Endothelial cell of coronary artery (primary cell): ENCODE results near the gene CTNND1. TPM values are rescaled to one million over a fixed set of nuclear protein-coding genes. Genes with fewer than 3 reads are reported as not detected.

ENCODE experiments used
- total RNA-seq: library from RNA; depleted of rRNA; stranded (reverse); fragments of >200 nt; gene quantifications from 2 replicates; pipeline ENCODE4 v1.2.3, GENCODE V29; 2014

CTNND1 gene
- total RNA-seq: 184 and 247 TPM in 2 replicates

GRCh38 chr11:57761301-57762234 is at the start of gene CTNND1:
TSS of gene CTNND1 (plus strand) at chr11:57761802. CDS start at chr11:57791479, 29,677 bp downstream.

DNA sequence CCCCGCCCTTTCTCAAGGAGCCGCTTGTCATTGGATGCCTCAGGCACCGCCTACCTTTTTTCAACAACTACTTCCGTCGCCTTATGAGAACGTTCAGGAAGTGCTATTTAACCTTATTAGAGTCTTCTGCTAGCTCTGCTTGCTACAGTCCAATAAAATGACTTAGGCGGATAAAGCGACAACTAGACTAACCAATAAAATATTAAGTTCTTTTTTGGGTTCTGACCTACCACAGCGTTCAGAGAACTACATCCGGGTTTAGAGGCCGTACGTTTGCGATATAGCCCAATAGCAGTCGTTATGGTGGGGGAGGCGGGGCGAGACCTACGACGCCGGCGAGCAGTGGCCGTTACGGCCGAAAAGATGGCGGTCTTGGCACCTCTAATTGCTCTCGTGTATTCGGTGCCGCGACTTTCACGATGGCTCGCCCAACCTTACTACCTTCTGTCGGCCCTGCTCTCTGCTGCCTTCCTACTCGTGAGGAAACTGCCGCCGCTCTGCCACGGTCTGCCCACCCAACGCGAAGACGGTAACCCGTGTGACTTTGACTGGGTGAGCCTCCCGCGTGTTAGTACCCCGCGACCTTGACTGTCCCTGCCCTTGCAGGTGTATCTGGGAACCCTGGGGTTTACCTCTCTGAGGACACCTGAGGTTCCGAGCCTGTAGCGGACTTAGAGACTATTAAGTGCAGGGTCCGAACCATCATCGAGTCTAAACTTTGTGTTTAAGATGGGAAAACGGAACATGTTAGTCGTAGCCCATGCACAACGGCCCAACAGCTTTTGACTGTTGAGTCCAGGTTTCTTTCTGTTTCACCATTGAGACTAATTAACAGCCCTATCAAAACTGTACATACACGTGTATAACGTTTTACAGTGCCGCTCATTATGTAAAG is 49.1 kb upstream of the CTNND1 start, which contains the start of gene TMX2:
Gene TMX2, plus strand, starts transcription at position 338 of the 895 bp plus-strand sequence. Its CDS starts 26 bp downstream, at position 364.

DNA sequence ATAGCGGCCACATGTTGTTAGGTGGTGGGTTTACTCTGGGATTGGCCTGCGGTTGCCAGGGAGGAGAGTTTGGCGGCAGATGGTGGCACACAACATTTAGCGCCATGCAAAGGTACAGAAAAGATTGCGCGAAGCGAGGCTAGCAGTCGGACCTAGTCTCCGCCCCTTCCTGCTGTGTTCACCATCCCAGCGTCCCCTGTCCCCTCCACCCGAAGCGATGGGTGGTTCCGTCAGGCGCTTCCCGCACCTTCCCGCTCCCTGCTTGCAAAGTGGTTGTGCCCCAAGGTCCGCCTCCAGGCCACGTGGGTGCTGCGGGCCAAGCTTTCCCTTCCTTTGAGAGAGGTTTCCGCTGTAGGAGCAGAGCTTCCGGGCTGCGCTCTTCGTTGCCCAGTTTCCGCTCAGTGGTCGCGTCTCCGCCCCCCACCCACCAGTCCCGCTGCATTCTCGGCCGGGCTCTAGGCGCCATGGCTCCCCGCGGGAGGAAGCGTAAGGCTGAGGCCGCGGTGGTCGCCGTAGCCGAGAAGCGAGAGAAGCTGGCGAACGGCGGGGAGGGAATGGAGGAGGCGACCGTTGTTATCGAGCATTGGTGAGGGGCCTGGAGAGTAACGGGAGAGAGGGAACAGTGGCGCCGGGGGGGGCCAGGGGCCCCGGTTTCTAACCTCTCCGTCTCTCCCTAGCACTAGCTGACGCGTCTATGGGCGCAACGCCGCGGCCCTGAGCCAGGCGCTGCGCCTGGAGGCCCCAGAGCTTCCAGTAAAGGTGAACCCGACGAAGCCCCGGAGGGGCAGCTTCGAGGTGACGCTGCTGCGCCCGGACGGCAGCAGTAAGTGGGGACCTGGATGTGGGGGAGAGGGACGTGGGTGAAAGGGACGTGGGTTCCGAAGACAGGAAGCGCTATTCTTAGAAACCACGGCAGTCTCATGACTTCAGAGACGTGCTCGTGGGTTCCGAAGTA is 20.2 kb upstream of the CTNND1 start, which contains the start of gene SELENOH:
Gene SELENOH, plus strand, starts transcription at position 360 of the 955 bp plus-strand sequence. Its CDS starts 105 bp downstream, at position 465.

GRCh38 chr11:57751676-57752253 is 9.8 kb upstream of the CTNND1 start, which contains the start of gene BTBD18:
TSS of gene BTBD18 (minus strand) at chr11:57751819. CDS start at chr11:57751188, 631 bp downstream.

Other genes with a start within 250 kb of the CTNND1 start
- gene SLC43A1, start 246.1 kb upstream of the CTNND1 start, total RNA-seq: 10.6 and 11.7 TPM in 2 replicates
- gene TIMM10, start 231.0 kb upstream of the CTNND1 start, total RNA-seq: 37.5 and 109 TPM in 2 replicates
- not detected in 2 replicates for gene SMTNL1, start 224.2 kb upstream of the CTNND1 start, total RNA-seq
- gene UBE2L6, start 194.1 kb upstream of the CTNND1 start, total RNA-seq: 17.4 and 40.3 TPM in 2 replicates
- 0.09 and 0.56 TPM in 2 replicates for gene SERPING1, start 164.1 kb upstream of the CTNND1 start, total RNA-seq
- 0.18 and 0.28 TPM in 2 replicates for gene YPEL4, start 111.9 kb upstream of the CTNND1 start, total RNA-seq
- 21.7 and 22.6 TPM in 2 replicates for gene CLP1, start 104.0 kb upstream of the CTNND1 start, total RNA-seq
- gene ZDHHC5, start 93.7 kb upstream of the CTNND1 start, total RNA-seq: 31.5 and 37.3 TPM in 2 replicates
- 13.9 and 19.1 TPM in 2 replicates for gene MED19, start 49.6 kb upstream of the CTNND1 start, total RNA-seq
- gene TMX2, start 49.2 kb upstream of the CTNND1 start, total RNA-seq: 52.0 and 55.1 TPM in 2 replicates
- 65.7 and 70.2 TPM in 2 replicates for gene SELENOH, start 20.3 kb upstream of the CTNND1 start, total RNA-seq
- gene BTBD18, start 10.0 kb upstream of the CTNND1 start, total RNA-seq: not detected in 2 replicates